Psoas muscle (tissue), 8 donors: ENCODE results near the gene SPACA4. TPM values are rescaled to one million over a fixed set of nuclear protein-coding genes. Genes with fewer than 3 reads are reported as not detected.

Source experiments
- ATAC-seq, 4 donors: fragments of 200-7000 bp; cut with Tn5 transposase; one replicate each; pipeline ENCODE4 v1.9.1; 2020; ENCODE audit warnings: moderate library complexity in 3 of 4, mild to moderate bottlenecking in 2 of 4
- DNase-seq, 2 donors: peaks; one replicate each; pipeline ENCODE4 v3.0.0-alpha.2; 2020
- H3K27ac ChIP-seq: fragments of 200-600 bp; one replicate; pipeline ENCODE4 v1.8.0; 2022
- H3K27me3 ChIP-seq, 3 donors: fragments of 200-600 bp in 1 of 3; one replicate each; pipeline versions ENCODE4 v1.6.1 to v1.8.0; 2013 to 2022; ENCODE audit warnings: low read length in 2 of 3, mild to moderate bottlenecking in 2 of 3, moderate library complexity in 1 of 3; ENCODE audit not compliant: insufficient read depth in 3 of 3
- H3K36me3 ChIP-seq, 2 donors: fragments of 200-600 bp in 1 of 2; one replicate each; pipeline versions ENCODE4 v1.6.1 to v1.8.0; 2013 to 2022; ENCODE audit warnings: low read depth in 1 of 2, mild to moderate bottlenecking in 1 of 2, moderate library complexity in 1 of 2; ENCODE audit not compliant: insufficient read depth in 1 of 2
- H3K4me1 ChIP-seq: fragments of 200-600 bp; one replicate; pipeline ENCODE4 v1.8.0; 2022
- H3K4me3 ChIP-seq: fragments of 200-600 bp; one replicate; pipeline ENCODE4 v1.8.0; 2022; ENCODE audit warnings: mild to moderate bottlenecking
- H3K9me3 ChIP-seq: fragments of 200-600 bp; one replicate; pipeline ENCODE4 v1.8.0; 2022
- CTCF ChIP-seq: fragments of 200-600 bp; IDR thresholded peaks from one replicate; pipeline ENCODE4 v1.8.0; 2022; ENCODE audit warnings: antibody characterized with exemption
- WGBS, 3 donors: extraction: QIAGEN DNeasy Blood & Tissue Kit; methylation state at CpG; one replicate each; pipeline versions ENCODE4 v1.1.6 to v1.1.7; 2013; 5-methylcytosine and 5-hydroxymethylcytosine counted together
- intact Hi-C, 2 donors: fragments of 100-400 bp; cut with DNase I; formaldehyde crosslinking; loops; one replicate each; pipeline versions ENCODE4 v1.11.0 to v1.14.2; 2022
- polyA plus RNA-seq, 3 donors: library from polyadenylated mRNA; stranded (reverse); fragments of 200-250 nt; gene quantifications; one replicate each; pipeline ENCODE4 v1.2.3, GENCODE V29; 2013
- total RNA-seq, 4 donors: library from RNA; stranded (reverse); fragmentation: NEBNext Ultra II Directional in 2 of 4; extraction: Animal tissue kit (Norgen Biotek cat#: 25700) in 2 of 4; gene quantifications; one replicate each; pipeline versions ENCODE4 v1.2.1 to v1.2.4, GENCODE V29; 2021 to 2023
- donor health status: healthy with polysubstance abuse.
- donor health status: DM: no; HTN: no; CAD: no; lungs with moderate emphysema.
- donor health status: Bipolar disorder and iron deficiency.
- donor health status: healthy.
- donor health status: DM: yes; HTN: yes; CAD: no.
- donor health status: DM: no; HTN: no; CAD: no.
- donor health status: DM: no; HTN: no; CAD: no.
- donor health status: DM: yes; HTN: yes; CAD: no.

SPACA4 gene
- total and polyA plus RNA-seq, 7 donors: not detected

GRCh38 chr19:48639483-48640375 is 33.2 kb downstream of the SPACA4 start:
- intact Hi-C loops: loop anchor here (2.0 to 10.0 kb wide), 2 partner anchors 79 to 325 kb away; partner anchors contain the start of genes FTL (in 1 of the 2) and MAMSTR (in 1 of the 2)
- WGBS, 3 donors: 75 to 77% (median 77%) methylated on average over 32 to 33 of the region's 33 CpGs
- Histone ChIP-seq H3K36me3 (no peaks in the 10 kb centered on the region), H3K27ac (no peak overlapping the region), H3K4me1 (peaks cover 15% of the 10 kb centered on the region), H3K27me3 (no peaks in the 10 kb centered on the region), H3K4me3 (no peak overlapping the region), H3K9me3 (no peaks in the 10 kb centered on the region)
- ATAC-seq (no peak), DNase-seq (no peak)
- no peak for TF ChIP-seq CTCF

- Histone ChIP-seq H3K4me1 (peaks cover 23% of the 10 kb centered on the region), H3K4me3 (no peak overlapping the region), H3K9me3 (no peaks in the 10 kb centered on the region), H3K36me3 (no peaks in the 10 kb centered on the region), H3K27ac (no peak overlapping the region), H3K27me3 (no peaks in the 10 kb centered on the region)
- WGBS, 3 donors: 94 to 100% (median 98%) methylated on average over 2 of the region's 2 CpGs
- ATAC-seq (no peak), DNase-seq (no peak)
- TF ChIP-seq CTCF: no peak
- intact Hi-C loops: no loop called here
Observed at GRCh38 chr19:48641850-48642249, 35.3 kb downstream of the SPACA4 start.

- Histone ChIP-seq H3K9me3 (no peaks in the 10 kb centered on the region), H3K27ac (no peak overlapping the region), H3K27me3 (no peaks in the 10 kb centered on the region), H3K4me1 (peaks cover 23% of the 10 kb centered on the region), H3K4me3 (no peak overlapping the region), H3K36me3 (no peaks in the 10 kb centered on the region)
- ATAC-seq: no peak
- DNase-seq: no peak
- 89 to 91% (median 90%) methylated on average over 5 of the region's 5 CpGs for WGBS, 3 donors
- intact Hi-C loops: no loop called here
- TF ChIP-seq CTCF: no peak
Observed at GRCh38 chr19:48642862-48643261, 36.3 kb downstream of the SPACA4 start.

- 73 to 83% (median 76%) methylated on average over 4 of the region's 4 CpGs for WGBS, 3 donors
- intact Hi-C loops: no loop called here
- H3K4me3 ChIP-seq: peak overlapping the region; percentile 71
- no peak overlapping the region for H3K27ac ChIP-seq
- H3K36me3 ChIP-seq: no peaks in the 10 kb centered on the region
- peaks cover 18% of the 10 kb centered on the region for H3K4me1 ChIP-seq
- H3K9me3 ChIP-seq: no peaks in the 10 kb centered on the region
- no peak for ATAC-seq
- DNase-seq: no peak
- no peak for TF ChIP-seq CTCF
- H3K27me3 ChIP-seq: no peaks in the 10 kb centered on the region
Observed at GRCh38 chr19:48644355-48644754, 37.8 kb downstream of the SPACA4 start.
